ENCODE data around the gene CCNQ. TPM values are rescaled to one million over a fixed set of nuclear protein-coding genes. Genes with fewer than 3 reads are reported as not detected.
A peak's percentile ranks its signal among the peaks of the same experiment; 100 is the strongest.

The CCNQ gene
- total RNA-seq (ENCODE audit: unreplicated experiment) = 15.3 TPM
- long read RNA-seq, transcript CCNQ-204 (5 exons, 1,306 nt) = minor isoform, 7 of 20 reads
- long read RNA-seq, transcript CCNQ-202 (5 exons, 1,164 nt) = major isoform, 8 of 20 reads
- long read RNA-seq, partial matches to known transcripts = 0 of 20 reads
- long read RNA-seq, other reads (novel, unspliced or antisense) = 1 of 20 reads

DNA sequence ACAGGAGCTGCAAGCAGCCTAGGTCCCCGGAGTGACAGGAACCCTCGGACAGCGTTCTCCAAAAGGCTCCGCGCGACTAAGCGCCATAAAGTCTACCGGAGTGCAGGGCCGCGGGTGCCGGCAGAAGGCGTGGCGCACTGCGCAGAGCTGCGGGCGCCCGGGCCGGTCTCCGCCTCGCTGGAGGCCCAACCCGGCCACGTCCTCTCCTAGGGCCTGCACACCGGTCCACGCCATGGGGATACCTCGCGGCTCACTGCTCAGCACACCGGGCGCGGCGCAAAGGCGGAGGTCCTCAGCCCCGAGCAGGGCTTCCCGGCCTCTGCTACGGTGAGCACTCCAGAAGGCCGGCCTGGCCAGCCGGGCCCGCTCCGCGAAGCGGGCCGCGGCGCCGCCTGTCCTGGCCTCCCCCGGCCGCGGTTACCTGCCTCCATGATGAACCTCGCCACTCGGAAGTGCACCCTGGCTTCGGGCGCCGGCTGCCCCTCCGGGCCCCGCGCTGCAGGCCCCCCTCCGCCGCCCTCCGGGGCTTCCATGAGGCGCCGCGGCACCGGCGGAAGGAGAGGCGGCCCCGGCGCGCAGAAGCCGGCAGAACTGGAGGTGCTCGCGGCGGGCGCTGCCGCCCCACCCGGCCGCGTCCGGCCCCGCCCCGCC is at the start of gene CCNQ:
TSS of gene CCNQ (minus strand) at position 599 of the 651 bp plus-strand sequence. CDS start at position 533, 66 bp downstream.
- Mint-ChIP-seq H3K36me3 (ENCODE audit: low read depth, unreplicated experiment) (peaks cover 6% of the 10 kb centered on the region), H3K27me3 (ENCODE audit: unreplicated experiment) (peaks cover 2% of the 10 kb centered on the region), H3K27ac (ENCODE audit: unreplicated experiment) (no peak within 1 kb of the TSS), H3K4me1 (ENCODE audit: unreplicated experiment) (peaks cover 6% of the 10 kb centered on the region), H3K4me3 (ENCODE audit: unreplicated experiment) (peak within 1 kb of the TSS; percentile 89), H3K9me3 (ENCODE audit: unreplicated experiment) (no peaks in the 10 kb centered on the region)
- TF ChIP-seq, protein P1, sequence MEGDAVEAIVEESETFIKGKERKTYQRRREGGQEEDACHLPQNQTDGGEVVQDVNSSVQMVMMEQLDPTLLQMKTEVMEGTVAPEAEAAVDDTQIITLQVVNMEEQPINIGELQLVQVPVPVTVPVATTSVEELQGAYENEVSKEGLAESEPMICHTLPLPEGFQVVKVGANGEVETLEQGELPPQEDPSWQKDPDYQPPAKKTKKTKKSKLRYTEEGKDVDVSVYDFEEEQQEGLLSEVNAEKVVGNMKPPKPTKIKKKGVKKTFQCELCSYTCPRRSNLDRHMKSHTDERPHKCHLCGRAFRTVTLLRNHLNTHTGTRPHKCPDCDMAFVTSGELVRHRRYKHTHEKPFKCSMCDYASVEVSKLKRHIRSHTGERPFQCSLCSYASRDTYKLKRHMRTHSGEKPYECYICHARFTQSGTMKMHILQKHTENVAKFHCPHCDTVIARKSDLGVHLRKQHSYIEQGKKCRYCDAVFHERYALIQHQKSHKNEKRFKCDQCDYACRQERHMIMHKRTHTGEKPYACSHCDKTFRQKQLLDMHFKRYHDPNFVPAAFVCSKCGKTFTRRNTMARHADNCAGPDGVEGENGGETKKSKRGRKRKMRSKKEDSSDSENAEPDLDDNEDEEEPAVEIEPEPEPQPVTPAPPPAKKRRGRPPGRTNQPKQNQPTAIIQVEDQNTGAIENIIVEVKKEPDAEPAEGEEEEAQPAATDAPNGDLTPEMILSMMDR (IDR thresholded peaks at IDR 0.05; ENCODE audit: unreplicated experiment) = no peak
- DNase-seq (ENCODE audit: low spot score) = no peak

DNA sequence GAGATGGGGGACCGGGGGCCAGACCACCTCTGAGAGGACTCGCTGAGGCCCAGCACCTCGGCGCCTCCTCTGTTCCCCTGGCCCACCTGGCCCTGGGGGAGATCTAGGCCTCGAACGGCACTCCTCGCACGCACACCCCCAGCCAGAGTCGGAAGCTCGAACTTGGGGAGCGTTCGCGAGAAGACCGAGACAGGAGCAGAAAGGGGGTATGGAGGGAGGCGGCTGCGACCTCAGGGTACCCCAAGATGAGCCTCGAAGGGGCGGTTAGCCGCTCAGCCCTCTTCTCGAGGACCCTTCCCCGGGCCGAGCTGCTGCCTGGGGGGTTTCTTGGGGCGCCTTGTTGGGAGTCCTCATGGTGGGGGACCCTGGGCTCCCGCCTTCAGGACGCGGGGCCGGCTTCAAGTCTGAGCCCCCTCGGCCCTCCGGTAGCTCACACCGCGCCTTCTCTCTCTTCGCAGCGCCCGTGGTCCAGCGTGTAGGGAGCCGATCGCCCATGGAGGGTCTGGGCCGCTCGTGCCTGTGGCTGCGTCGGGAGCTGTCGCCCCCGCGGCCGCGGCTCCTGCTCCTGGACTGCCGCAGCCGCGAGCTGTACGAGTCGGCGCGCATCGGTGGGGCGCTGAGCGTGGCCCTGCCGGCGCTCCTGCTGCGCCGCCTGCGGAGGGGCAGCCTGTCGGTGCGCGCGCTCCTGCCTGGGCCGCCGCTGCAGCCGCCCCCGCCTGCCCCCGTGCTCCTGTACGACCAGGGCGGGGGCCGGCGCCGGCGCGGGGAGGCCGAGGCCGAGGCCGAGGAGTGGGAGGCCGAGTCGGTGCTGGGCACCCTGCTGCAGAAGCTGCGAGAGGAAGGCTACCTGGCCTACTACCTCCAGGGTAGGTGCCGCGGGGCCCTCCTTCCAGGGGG is 48.8 kb upstream of the CCNQ start:
- no peak for DNase-seq (ENCODE audit: low spot score)
- Mint-ChIP-seq H3K4me1 (ENCODE audit: unreplicated experiment) (no peaks in the 10 kb centered on the region), H3K9me3 (ENCODE audit: unreplicated experiment) (no peaks in the 10 kb centered on the region), H3K4me3 (ENCODE audit: unreplicated experiment) (no peak overlapping the region), H3K36me3 (ENCODE audit: low read depth, unreplicated experiment) (no peaks in the 10 kb centered on the region), H3K27me3 (ENCODE audit: unreplicated experiment) (peaks cover 15% of the 10 kb centered on the region), H3K27ac (ENCODE audit: unreplicated experiment) (no peak overlapping the region)
- TF ChIP-seq, protein P1 (IDR thresholded peaks at IDR 0.05; ENCODE audit: unreplicated experiment) = no peak

DNA sequence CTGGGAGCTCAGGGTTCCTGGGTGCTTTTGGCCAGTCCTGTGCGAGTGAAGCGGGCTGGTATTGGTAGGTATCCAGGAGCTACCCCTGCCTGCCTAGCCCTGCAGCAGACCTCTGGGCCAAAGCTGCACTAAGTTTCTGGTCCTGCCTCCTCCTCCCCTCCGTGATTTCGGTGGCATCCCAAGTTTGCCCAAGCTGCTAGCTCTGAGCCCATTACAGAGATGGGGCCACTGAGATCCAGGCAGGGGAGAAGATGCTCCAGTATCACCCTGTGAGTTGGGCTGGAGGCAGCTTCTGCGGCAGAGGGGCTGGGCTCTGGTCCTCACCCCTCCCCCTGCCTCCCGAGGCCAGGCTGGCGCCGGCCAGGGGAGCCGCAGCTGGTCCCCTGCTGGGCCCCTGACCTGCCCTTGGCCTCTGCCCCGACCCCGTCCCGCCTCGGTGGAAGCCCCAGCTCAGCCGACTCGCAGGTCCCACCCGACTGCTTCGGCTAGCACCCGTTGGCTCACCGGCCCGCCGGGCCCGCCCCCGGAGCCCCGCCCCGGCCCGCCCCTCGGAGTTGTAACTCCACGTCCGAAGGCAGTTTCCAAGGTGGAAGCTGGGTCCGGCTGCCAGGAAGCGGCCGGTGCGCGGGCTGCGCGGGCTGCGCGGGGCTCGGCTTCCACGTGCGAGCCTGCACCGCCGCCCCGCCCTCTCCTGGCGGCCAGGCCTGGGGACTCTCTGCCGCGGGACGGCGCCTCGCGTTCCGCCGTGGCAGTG is 47.9 kb upstream of the CCNQ start, which contains the start of gene DUSP9:
TSS of gene DUSP9 (plus strand) at position 584 of the 754 bp plus-strand sequence. CDS start 751 bp downstream, outside the sequence.
- H3K27ac Mint-ChIP-seq (ENCODE audit: unreplicated experiment) = no peak within 1 kb of the TSS

DNA sequence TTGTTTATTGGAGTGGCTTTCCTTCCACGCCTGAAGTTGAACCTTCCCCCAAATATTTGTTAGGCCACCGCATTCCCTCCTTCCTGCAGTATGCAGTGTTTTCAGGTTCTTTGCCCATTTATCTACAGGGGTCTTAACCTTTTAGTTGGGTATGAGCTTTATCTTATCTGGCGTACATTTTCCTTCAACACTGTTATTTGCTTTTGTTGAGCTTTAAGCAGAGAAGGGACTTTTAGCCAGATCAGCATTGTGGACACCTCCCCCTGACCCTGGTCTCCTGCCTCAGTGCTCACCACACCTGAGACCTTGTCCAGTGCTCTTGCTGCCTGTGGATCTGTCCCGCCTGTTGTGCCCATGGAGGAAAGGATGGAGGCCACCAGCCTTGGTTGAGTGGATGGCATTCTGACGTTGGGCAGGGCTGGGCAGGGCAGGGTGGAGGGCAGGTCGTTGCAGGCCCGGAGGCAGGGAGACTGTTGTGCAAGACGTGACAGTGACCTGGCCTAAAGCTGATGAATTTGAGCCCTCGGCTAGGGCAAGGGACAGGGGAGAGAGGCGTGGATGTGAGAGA is 47.1 kb upstream of the CCNQ start:
- Mint-ChIP-seq H3K4me1 (ENCODE audit: unreplicated experiment) (no peaks in the 10 kb centered on the region), H3K27me3 (ENCODE audit: unreplicated experiment) (peaks cover 16% of the 10 kb centered on the region), H3K36me3 (ENCODE audit: low read depth, unreplicated experiment) (no peaks in the 10 kb centered on the region), H3K27ac (ENCODE audit: unreplicated experiment) (no peak overlapping the region), H3K4me3 (ENCODE audit: unreplicated experiment) (no peak overlapping the region), H3K9me3 (ENCODE audit: unreplicated experiment) (no peaks in the 10 kb centered on the region)
- TF ChIP-seq, protein P1 (IDR thresholded peaks at IDR 0.05; ENCODE audit: unreplicated experiment) = no peak
- DNase-seq (ENCODE audit: low spot score) = no peak

More for the DNA sequence above, 47.9 kb upstream of the CCNQ start, which contains the start of gene DUSP9:
- peak; percentile 30 for DNase-seq (ENCODE audit: low spot score)
- Mint-ChIP-seq H3K9me3 (ENCODE audit: unreplicated experiment) (no peaks in the 10 kb centered on the region), H3K4me1 (ENCODE audit: unreplicated experiment) (no peaks in the 10 kb centered on the region), H3K4me3 (ENCODE audit: unreplicated experiment) (no peak within 1 kb of the TSS), H3K36me3 (ENCODE audit: low read depth, unreplicated experiment) (no peaks in the 10 kb centered on the region), H3K27me3 (ENCODE audit: unreplicated experiment) (peaks cover 16% of the 10 kb centered on the region)
- TF ChIP-seq, protein P1 (IDR thresholded peaks at IDR 0.05; ENCODE audit: unreplicated experiment) = no peak
